Activated CD4-positive, alpha-beta T cell treated with anti-CD3 and anti-CD28 coated beads for 36 hours (primary cell): ENCODE results near the gene MAP3K20. TPM values are rescaled to one million over a fixed set of nuclear protein-coding genes. Genes with fewer than 3 reads are reported as not detected.

ENCODE experiments used
- ATAC-seq: fragments of 200-7000 bp; cut with Tn5 transposase; one replicate; pipeline ENCODE4 v1.10.0; 2021; ENCODE audit warnings: mild to moderate bottlenecking, moderate library complexity
- CTCF ChIA-PET: fragments of 350-600 bp; sonication (Branson Sonifier 250); formaldehyde crosslinking; loops from one replicate; lab custom pipeline; 2021; ENCODE audit warnings: antibody characterized with exemption; lab: Charles Lee
- POLR2A ChIA-PET: fragments of 350-600 bp; sonication (Branson Sonifier 250); formaldehyde crosslinking; loops from one replicate; lab custom pipeline; 2021; ENCODE audit warnings: antibody characterized with exemption, inconsistent platforms; lab: Charles Lee
- DNase-seq: peaks from one replicate; pipeline ENCODE4 v3.0.0-alpha.2; 2020
- H3K27ac Mint-ChIP-seq: one replicate; pipeline ENCODE4 v1.8.0; 2021; ENCODE audit warnings: mixed read lengths
- H3K27me3 Mint-ChIP-seq: one replicate; pipeline ENCODE4 v1.8.0; 2021; ENCODE audit warnings: mixed read lengths
- H3K36me3 Mint-ChIP-seq: one replicate; pipeline ENCODE4 v1.8.0; 2021; ENCODE audit warnings: low read depth, mixed read lengths
- H3K4me1 Mint-ChIP-seq: one replicate; pipeline ENCODE4 v1.8.0; 2021; ENCODE audit warnings: mixed read lengths
- H3K4me3 Mint-ChIP-seq: one replicate; pipeline ENCODE4 v1.8.0; 2021; ENCODE audit warnings: mild to moderate bottlenecking, moderate library complexity, mixed read lengths
- H3K9me3 Mint-ChIP-seq: one replicate; pipeline ENCODE4 v1.8.0; 2021; ENCODE audit warnings: low read depth, mixed read lengths
- intact Hi-C, 2 experiments: fragments of 100-400 bp; cut with DNase I in 1 of 2; cut with micrococcal nuclease in 1 of 2; formaldehyde crosslinking; loops; one replicate each; pipeline versions ENCODE4 v1.14.2 to v1.15.1; 2022 to 2024; cut with DNase I, micrococcal nuclease
- total RNA-seq, 2 experiments: library from RNA; stranded (reverse); gene quantifications; one replicate each; pipeline ENCODE4 v1.2.3, GENCODE V29; 2021

Gene MAP3K20
- total RNA-seq, 2 experiments from 2014 or later: 8.1 to 8.4 TPM

- H3K36me3 Mint-ChIP-seq: no peaks in the 10 kb centered on the region
- ChIA-PET POLR2A (interaction anchor here (0.7 kb wide), 2 partner anchors 135 to 206 kb away, joined by 3 to 4 read pairs; partner anchors contain the start of gene CDCA7), CTCF (interaction anchor here (0.7 to 1.0 kb wide), 2 partner anchors 9 to 124 kb away, joined by 3 read pairs; no protein-coding TSS in a partner anchor)
- intact Hi-C loops: loop anchor here in 1 of 2 experiments (2.0 kb wide), 1 partner anchor 138 kb away; no protein-coding TSS in a partner anchor
- H3K4me3 Mint-ChIP-seq: no peak overlapping the region
- DNase-seq: no peak
- peaks cover 44% of the 10 kb centered on the region for H3K4me1 Mint-ChIP-seq
- no peak for ATAC-seq
- H3K9me3 Mint-ChIP-seq: no peaks in the 10 kb centered on the region
- H3K27me3 Mint-ChIP-seq: peaks cover 16% of the 10 kb centered on the region
- H3K27ac Mint-ChIP-seq: no peak overlapping the region
These were observed 72.9 kb downstream of the MAP3K20 start for GRCh38 chr2:173148520-173148919.

- H3K4me3 Mint-ChIP-seq: no peak overlapping the region
- CTCF ChIA-PET: interaction anchor here (0.7 kb wide), 1 partner anchor 229 kb away, joined by 3 read pairs; no protein-coding TSS in a partner anchor
- ATAC-seq: peak; percentile 76
- peaks cover 18% of the 10 kb centered on the region for H3K27me3 Mint-ChIP-seq
- H3K27ac Mint-ChIP-seq: peak overlapping the region; percentile 40
- peak; percentile 78 for DNase-seq
- no peaks in the 10 kb centered on the region for H3K36me3 Mint-ChIP-seq
- intact Hi-C loops: loop anchor here in 1 of 2 experiments (1.0 to 2.0 kb wide), 2 partner anchors 100 to 137 kb away; no protein-coding TSS in a partner anchor
- H3K4me1 Mint-ChIP-seq: peaks cover 44% of the 10 kb centered on the region
- POLR2A ChIA-PET: no interaction called here
- H3K9me3 Mint-ChIP-seq: no peaks in the 10 kb centered on the region
These were observed 73.8 kb downstream of the MAP3K20 start for GRCh38 chr2:173149491-173149890.

- intact Hi-C loops: loop anchor here in 1 of 2 experiments (5.0 kb wide), 2 partner anchors 178 to 202 kb away; partner anchors contain the start of gene CDCA7
- H3K4me1 Mint-ChIP-seq: peaks cover 45% of the 10 kb centered on the region
- no peak overlapping the region for H3K4me3 Mint-ChIP-seq
These were observed 74.4 kb downstream of the MAP3K20 start for GRCh38 chr2:173150087-173150486.

GRCh38 chr2:173150963-173151362 is 75.3 kb downstream of the MAP3K20 start:
- Mint-ChIP-seq H3K9me3 (no peaks in the 10 kb centered on the region), H3K4me1 (peaks cover 45% of the 10 kb centered on the region), H3K27ac (no peak overlapping the region), H3K4me3 (no peak overlapping the region), H3K36me3 (no peaks in the 10 kb centered on the region), H3K27me3 (peaks cover 17% of the 10 kb centered on the region)
- ChIA-PET CTCF (interaction anchor here (0.6 to 1.1 kb wide), 4 partner anchors 12 to 466 kb away, joined by 3 to 4 read pairs (median 3); no protein-coding TSS in a partner anchor), POLR2A (no interaction called here)
- DNase-seq (no peak), ATAC-seq (no peak)
- intact Hi-C loops: loop anchor here (1.0 to 5.0 kb wide), 4 partner anchors 18 to 201 kb away; partner anchors contain the start of gene CDCA7 (in 1 of the 2)

More at GRCh38 chr2:173150087-173150486, 74.4 kb downstream of the MAP3K20 start:
- no peaks in the 10 kb centered on the region for H3K36me3 Mint-ChIP-seq
- ATAC-seq (no peak), DNase-seq (no peak)
- ChIA-PET POLR2A (no interaction called here), CTCF (interaction anchor here (0.6 to 0.7 kb wide), 2 partner anchors 228 to 467 kb away, joined by 3 read pairs; no protein-coding TSS in a partner anchor)
- no peaks in the 10 kb centered on the region for H3K9me3 Mint-ChIP-seq
- H3K27ac Mint-ChIP-seq: peak overlapping the region; percentile 40
- H3K27me3 Mint-ChIP-seq: peaks cover 18% of the 10 kb centered on the region

- intact Hi-C loops: loop anchor here (1.0 to 5.0 kb wide), 6 partner anchors 19 to 200 kb away; partner anchors contain the start of gene CDCA7 (in 1 of the 2)
- POLR2A ChIA-PET: interaction anchor here (0.8 kb wide), 1 partner anchor 19 kb away, joined by 3 read pairs; no protein-coding TSS in a partner anchor
- CTCF ChIA-PET: interaction anchor here (0.6 to 1.4 kb wide), 5 partner anchors 13 to 129 kb away, joined by 3 to 5 read pairs (median 3); no protein-coding TSS in a partner anchor
- Mint-ChIP-seq H3K27ac (no peak overlapping the region), H3K36me3 (no peaks in the 10 kb centered on the region), H3K4me3 (no peak overlapping the region), H3K9me3 (no peaks in the 10 kb centered on the region), H3K4me1 (peaks cover 39% of the 10 kb centered on the region), H3K27me3 (peaks cover 21% of the 10 kb centered on the region)
- no peak for DNase-seq
- peak; percentile 90 for ATAC-seq
These were observed 76.2 kb downstream of the MAP3K20 start for GRCh38 chr2:173151671-173152401.

GRCh38 chr2:173153301-173153885 is 77.7 kb downstream of the MAP3K20 start:
- ATAC-seq (no peak), DNase-seq (no peak)
- Mint-ChIP-seq H3K27me3 (peaks cover 18% of the 10 kb centered on the region), H3K36me3 (no peaks in the 10 kb centered on the region), H3K27ac (no peak overlapping the region), H3K4me3 (no peak overlapping the region), H3K4me1 (peaks cover 39% of the 10 kb centered on the region), H3K9me3 (no peaks in the 10 kb centered on the region)
- ChIA-PET CTCF (no interaction called here), POLR2A (no interaction called here)
- intact Hi-C loops: loop anchor here in 1 of 2 experiments (2.0 to 5.0 kb wide), 3 partner anchors 77 to 199 kb away; partner anchors contain the start of gene CDCA7

- no peak for DNase-seq
- ChIA-PET POLR2A (no interaction called here), CTCF (interaction anchor here (1.0 to 1.8 kb wide), 4 partner anchors 9 to 131 kb away, joined by 3 to 7 read pairs (median 4); no protein-coding TSS in a partner anchor)
- H3K27ac Mint-ChIP-seq: no peak overlapping the region
- peaks cover 10% of the 10 kb centered on the region for H3K27me3 Mint-ChIP-seq
- ATAC-seq: no peak
- H3K4me3 Mint-ChIP-seq: no peak overlapping the region
- no peaks in the 10 kb centered on the region for H3K36me3 Mint-ChIP-seq
- peaks cover 7% of the 10 kb centered on the region for H3K4me1 Mint-ChIP-seq
- H3K9me3 Mint-ChIP-seq: no peaks in the 10 kb centered on the region
- intact Hi-C loops: no loop called here
These were observed 82.1 kb downstream of the MAP3K20 start for GRCh38 chr2:173157676-173158293.

- intact Hi-C loops: no loop called here
- ATAC-seq: no peak
- CTCF ChIA-PET: no interaction called here
- H3K4me1 Mint-ChIP-seq: peaks cover 2% of the 10 kb centered on the region
- no peak overlapping the region for H3K27ac Mint-ChIP-seq
- no peak for DNase-seq
- H3K4me3 Mint-ChIP-seq: no peak overlapping the region
- peaks cover 9% of the 10 kb centered on the region for H3K27me3 Mint-ChIP-seq
- no peaks in the 10 kb centered on the region for H3K9me3 Mint-ChIP-seq
- POLR2A ChIA-PET: no interaction called here
- H3K36me3 Mint-ChIP-seq: no peaks in the 10 kb centered on the region
These were observed 84.3 kb downstream of the MAP3K20 start for GRCh38 chr2:173159791-173160463.

- Mint-ChIP-seq H3K4me1 (no peaks in the 10 kb centered on the region), H3K27me3 (peaks cover 9% of the 10 kb centered on the region), H3K36me3 (no peaks in the 10 kb centered on the region), H3K4me3 (no peak overlapping the region), H3K9me3 (no peaks in the 10 kb centered on the region), H3K27ac (no peak overlapping the region)
- POLR2A ChIA-PET: no interaction called here
- no peak for DNase-seq
- intact Hi-C loops: no loop called here
- CTCF ChIA-PET: no interaction called here
- no peak for ATAC-seq
These were observed 85.0 kb downstream of the MAP3K20 start for GRCh38 chr2:173160618-173161017.

GRCh38 chr2:173161040-173161439 is 85.4 kb downstream of the MAP3K20 start:
- ChIA-PET POLR2A (no interaction called here), CTCF (no interaction called here)
- Mint-ChIP-seq H3K27ac (no peak overlapping the region), H3K4me1 (no peaks in the 10 kb centered on the region), H3K27me3 (peaks cover 7% of the 10 kb centered on the region), H3K4me3 (no peak overlapping the region), H3K9me3 (no peaks in the 10 kb centered on the region), H3K36me3 (no peaks in the 10 kb centered on the region)
- DNase-seq (no peak), ATAC-seq (no peak)
- intact Hi-C loops: no loop called here
